ENCODE measurements around the gene RXFP3. TPM values are rescaled to one million over a fixed set of nuclear protein-coding genes. Genes with fewer than 3 reads are reported as not detected.

The RXFP3 gene
- total RNA-seq, 1 donor from 2014 or later, result not detected

GRCh38 chr5:33891788-33892619, 44.2 kb upstream of the RXFP3 start, which contains the start of gene ADAMTS12:
Gene ADAMTS12 (minus strand): TSS chr5:33891990. CDS start chr5:33891856, 134 bp downstream.
- Histone ChIP-seq H2AFZ (ENCODE audit: low read depth, low read length) (no peak within 1 kb of the TSS), H3K9me3 (ENCODE audit: insufficient read depth, low read depth, low read length) (no peaks in the 10 kb centered on the region), H3K4me3 (ENCODE audit: insufficient read depth, low read depth, low read length) (peak within 1 kb of the TSS; percentile 87), H3K9ac (ENCODE audit: low read length) (peak within 1 kb of the TSS; percentile 88), H4K20me1 (ENCODE audit: insufficient read depth, low read length) (peaks cover 32% of the 10 kb centered on the region), H3K4me1 (ENCODE audit: insufficient read depth, low read length) (peaks cover 40% of the 10 kb centered on the region), H3K4me2 (ENCODE audit: low read length) (peak within 1 kb of the TSS; percentile 86), H3K36me3 (ENCODE audit: insufficient read depth, low read length) (no peaks in the 10 kb centered on the region), H3K79me2 (ENCODE audit: insufficient read depth, low read length) (peaks cover 46% of the 10 kb centered on the region), H3K27ac (ENCODE audit: low read depth, low read length) (peak within 1 kb of the TSS; percentile 77), H3K27me3 (ENCODE audit: insufficient read depth, low read length) (no peaks in the 10 kb centered on the region)
- Mint-ChIP-seq H3K4me1 (ENCODE audit: low read depth, unreplicated experiment) (peaks cover 47% of the 10 kb centered on the region), H3K27ac (ENCODE audit: unreplicated experiment) (peak within 1 kb of the TSS; percentile 82), H3K9me3 (ENCODE audit: unreplicated experiment) (no peaks in the 10 kb centered on the region), H3K36me3 (ENCODE audit: low read depth, unreplicated experiment) (peaks cover 3% of the 10 kb centered on the region), H3K4me3 (ENCODE audit: unreplicated experiment) (peak within 1 kb of the TSS; percentile 96), H3K27me3 (ENCODE audit: low read depth, unreplicated experiment) (no peaks in the 10 kb centered on the region)
- FAIRE-seq (no peak), DNase-seq (ENCODE audit: low read depth) (peak; percentile 72)
- TF ChIP-seq CTCF (IDR thresholded peaks at IDR 0.05; ENCODE audit: insufficient read depth, low read depth, low read length), result no peak
- no peak for TF ChIP-seq EZH2 (IDR thresholded peaks at IDR 0.05; ENCODE audit: insufficient read depth, low read length)

- Histone ChIP-seq H3K4me1 (ENCODE audit: insufficient read depth, low read length) (peaks cover 40% of the 10 kb centered on the region), H4K20me1 (ENCODE audit: insufficient read depth, low read length) (peaks cover 26% of the 10 kb centered on the region), H3K9me3 (ENCODE audit: insufficient read depth, low read depth, low read length) (no peaks in the 10 kb centered on the region), H2AFZ (ENCODE audit: low read depth, low read length) (no peak overlapping the region), H3K79me2 (ENCODE audit: insufficient read depth, low read length) (peaks cover 39% of the 10 kb centered on the region), H3K27me3 (ENCODE audit: insufficient read depth, low read length) (no peaks in the 10 kb centered on the region), H3K36me3 (ENCODE audit: insufficient read depth, low read length) (no peaks in the 10 kb centered on the region), H3K9ac (ENCODE audit: low read length) (peak overlapping the region; percentile 88), H3K27ac (ENCODE audit: low read depth, low read length) (peak overlapping the region; percentile 77), H3K4me2 (ENCODE audit: low read length) (peak overlapping the region; percentile 86), H3K4me3 (ENCODE audit: insufficient read depth, low read depth, low read length) (peak overlapping the region; percentile 42)
- peaks cover 3% of the 10 kb centered on the region for H3K36me3 Mint-ChIP-seq (ENCODE audit: low read depth, unreplicated experiment)
- H3K27ac Mint-ChIP-seq (ENCODE audit: unreplicated experiment), result peak overlapping the region; percentile 62
- no peak for TF ChIP-seq EZH2 (IDR thresholded peaks at IDR 0.05; ENCODE audit: insufficient read depth, low read length)
- DNase-seq (ENCODE audit: low read depth), result peak; percentile 98
- peak overlapping the region; percentile 71 for H3K4me3 Mint-ChIP-seq (ENCODE audit: unreplicated experiment)
- FAIRE-seq, result peak; percentile 87
- H3K27me3 Mint-ChIP-seq (ENCODE audit: low read depth, unreplicated experiment), result no peaks in the 10 kb centered on the region
- no peaks in the 10 kb centered on the region for H3K9me3 Mint-ChIP-seq (ENCODE audit: unreplicated experiment)
- H3K4me1 Mint-ChIP-seq (ENCODE audit: low read depth, unreplicated experiment), result peaks cover 42% of the 10 kb centered on the region
Measured at GRCh38 chr5:33892620-33893137, 43.5 kb upstream of the RXFP3 start.

- H3K27me3 Mint-ChIP-seq (ENCODE audit: low read depth, unreplicated experiment), result no peaks in the 10 kb centered on the region
- Histone ChIP-seq H3K4me3 (ENCODE audit: insufficient read depth, low read depth, low read length) (no peak overlapping the region), H2AFZ (ENCODE audit: low read depth, low read length) (no peak overlapping the region), H3K79me2 (ENCODE audit: insufficient read depth, low read length) (peaks cover 21% of the 10 kb centered on the region), H3K27ac (ENCODE audit: low read depth, low read length) (peak overlapping the region; percentile 35), H3K4me2 (ENCODE audit: low read length) (peak overlapping the region; percentile 64), H3K4me1 (ENCODE audit: insufficient read depth, low read length) (peaks cover 34% of the 10 kb centered on the region), H3K9ac (ENCODE audit: low read length) (peak overlapping the region; percentile 3), H3K36me3 (ENCODE audit: insufficient read depth, low read length) (no peaks in the 10 kb centered on the region), H3K27me3 (ENCODE audit: insufficient read depth, low read length) (no peaks in the 10 kb centered on the region), H3K9me3 (ENCODE audit: insufficient read depth, low read depth, low read length) (no peaks in the 10 kb centered on the region), H4K20me1 (ENCODE audit: insufficient read depth, low read length) (peaks cover 12% of the 10 kb centered on the region)
- peak; percentile 84 for DNase-seq (ENCODE audit: low read depth)
- H3K4me1 Mint-ChIP-seq (ENCODE audit: low read depth, unreplicated experiment), result peaks cover 34% of the 10 kb centered on the region
- TF ChIP-seq CTCF (IDR thresholded peaks at IDR 0.05; ENCODE audit: insufficient read depth, low read depth, low read length) (no peak), EZH2 (IDR thresholded peaks at IDR 0.05; ENCODE audit: insufficient read depth, low read length) (no peak)
- FAIRE-seq, result peak; percentile 64
- H3K36me3 Mint-ChIP-seq (ENCODE audit: low read depth, unreplicated experiment), result no peaks in the 10 kb centered on the region
- H3K4me3 Mint-ChIP-seq (ENCODE audit: unreplicated experiment), result peak overlapping the region; percentile 2
- H3K9me3 Mint-ChIP-seq (ENCODE audit: unreplicated experiment), result no peaks in the 10 kb centered on the region
- peak overlapping the region; percentile 62 for H3K27ac Mint-ChIP-seq (ENCODE audit: unreplicated experiment)
Measured at GRCh38 chr5:33894566-33894965, 41.6 kb upstream of the RXFP3 start.

Measured in astrocyte (in vitro differentiated cells and primary cell).